Mesendoderm (in vitro differentiated cells): ENCODE results near the gene COL4A5. TPM values are rescaled to one million over a fixed set of nuclear protein-coding genes. Genes with fewer than 3 reads are reported as not detected.

Experiments used
- DNase-seq: peaks from one replicate; pipeline ENCODE4 v3.0.0; 2013
- H2AK5ac ChIP-seq: 2 replicates; pipeline ENCODE4 v1.6.1; 2013; ENCODE audit warnings: low read length, inconsistent platforms
- H2BK120ac ChIP-seq: 2 replicates; pipeline ENCODE4 v1.6.1; 2013; ENCODE audit warnings: low read depth, mild to moderate bottlenecking, low read length, moderate library complexity, mixed read lengths
- H2BK15ac ChIP-seq: replicated peaks from 2 replicates; pipeline ENCODE4 v1.6.1; 2013; ENCODE audit warnings: low read depth, mild to moderate bottlenecking, moderate library complexity
- H2BK5ac ChIP-seq: 2 replicates; pipeline ENCODE4 v1.6.1; 2013; ENCODE audit warnings: low read length, inconsistent platforms
- H3K18ac ChIP-seq: 2 replicates; pipeline ENCODE4 v1.6.1; 2013; ENCODE audit warnings: mild to moderate bottlenecking, low read length, mixed read lengths
- H3K23ac ChIP-seq: one replicate; pipeline ENCODE4 v1.6.1; 2013; ENCODE audit warnings: low read length
- H3K27ac ChIP-seq: 2 replicates; pipeline ENCODE4 v1.5.1; 2013; ENCODE audit warnings: low read depth, mild to moderate bottlenecking, inconsistent platforms, low read length, moderate library complexity
- H3K27me3 ChIP-seq: 2 replicates; pipeline ENCODE4 v1.6.1; 2013; ENCODE audit warnings: low read length, control low read depth, mild to moderate bottlenecking, inconsistent platforms; ENCODE audit not compliant: insufficient read depth, poor library complexity
- H3K36me3 ChIP-seq: 2 replicates; pipeline ENCODE4 v1.6.1; 2013; ENCODE audit warnings: low read length, inconsistent platforms; ENCODE audit not compliant: control insufficient read depth, insufficient read depth
- H3K4ac ChIP-seq: one replicate; pipeline ENCODE4 v1.6.1; 2013; ENCODE audit warnings: low read depth, mild to moderate bottlenecking, low read length, moderate library complexity
- H3K4me1 ChIP-seq: 2 replicates; pipeline ENCODE4 v1.6.1; 2013; ENCODE audit warnings: low read depth, low read length, inconsistent platforms; ENCODE audit not compliant: control insufficient read depth
- H3K4me2 ChIP-seq: 2 replicates; pipeline ENCODE4 v1.6.1; 2013; ENCODE audit warnings: low read length
- H3K4me3 ChIP-seq: 2 replicates; pipeline ENCODE4 v1.5.1; 2013; ENCODE audit warnings: mild to moderate bottlenecking, low read length
- H3K56ac ChIP-seq: one replicate; pipeline ENCODE4 v1.6.1; 2013; ENCODE audit warnings: low read length
- H3K79me1 ChIP-seq: 2 replicates; pipeline ENCODE4 v1.6.1; 2013; ENCODE audit warnings: low read length, inconsistent platforms
- H3K79me2 ChIP-seq: 2 replicates; pipeline ENCODE4 v1.6.1; 2013; ENCODE audit warnings: mild to moderate bottlenecking, low read length; ENCODE audit not compliant: control insufficient read depth, insufficient read depth
- H3K9ac ChIP-seq: 2 replicates; pipeline ENCODE4 v1.6.1; 2013; ENCODE audit warnings: low read length, inconsistent platforms
- H4K5ac ChIP-seq: one replicate; pipeline ENCODE4 v1.6.1; 2013; ENCODE audit warnings: low read length
- H4K8ac ChIP-seq: one replicate; pipeline ENCODE4 v1.6.1; 2013; ENCODE audit warnings: low read depth, mild to moderate bottlenecking, control low read depth, low read length, moderate library complexity
- WGBS: extraction: QIAGEN DNeasy Blood & Tissue Kit; methylation state at CpG from one replicate; pipeline ENCODE4 v1.1.7; 2013; ENCODE audit warnings: low lambda C conversion rate, missing lambda C conversion rate; ENCODE audit not compliant: insufficient coverage; ENCODE audit errors: extremely low coverage; 5-methylcytosine and 5-hydroxymethylcytosine counted together
- small RNA-seq: library from polyadenylated mRNA; stranded (forward); fragments of <200 nt; extraction: miRNeasy Mini kit (QIAGEN cat#:217004); gene quantifications from one replicate; pipeline ENCODE3, GENCODE V24; 2013; ENCODE audit not compliant: insufficient read depth

The COL4A5 gene

GRCh38 chrX:108737754-108738153 is 298.1 kb downstream of the COL4A5 start:
- Histone ChIP-seq H4K5ac (no peak overlapping the region), H3K56ac (no peak overlapping the region), H3K18ac (no peak overlapping the region), H3K27me3 (no peaks in the 10 kb centered on the region), H4K8ac (no peak overlapping the region), H2AK5ac (no peak overlapping the region), H3K79me1 (no peaks in the 10 kb centered on the region), H2BK120ac (no peak overlapping the region), H3K4me1 (no peaks in the 10 kb centered on the region), H3K4ac (no peak overlapping the region), H3K9ac (no peak overlapping the region), H3K79me2 (no peaks in the 10 kb centered on the region), H3K27ac (no peak overlapping the region), H3K4me2 (peak overlapping the region; percentile 59), H2BK15ac (no peak overlapping the region), H2BK5ac (no peak overlapping the region), H3K4me3 (no peak overlapping the region), H3K36me3 (no peaks in the 10 kb centered on the region), H3K23ac (no peak overlapping the region)
- no peak for DNase-seq
- WGBS, result no CpG with 5 or more reads among the region's 5 CpGs

DNA sequence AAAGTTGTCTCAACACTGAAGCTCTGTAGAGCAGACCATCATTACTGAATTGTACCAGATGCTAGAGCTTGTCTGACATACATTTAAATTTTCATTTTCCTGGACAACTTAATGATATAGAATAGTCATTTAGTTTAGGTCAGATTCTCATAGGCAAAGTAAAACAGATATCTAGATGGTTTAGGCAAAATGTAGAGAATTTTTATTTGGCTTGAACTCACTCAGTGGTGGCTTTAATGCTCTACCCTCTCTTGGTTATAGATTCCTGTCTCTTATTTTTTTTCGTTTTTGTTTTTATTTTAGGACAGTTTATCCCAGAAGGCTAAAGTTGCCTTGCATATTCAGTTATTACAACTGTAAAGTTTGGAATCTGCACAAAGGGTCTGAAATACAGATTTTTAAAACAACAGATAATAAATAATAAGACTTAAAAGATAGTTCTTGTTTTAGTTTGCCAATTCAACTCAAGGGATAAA is 300.7 kb downstream of the COL4A5 start:
- Histone ChIP-seq H3K27me3 (no peaks in the 10 kb centered on the region), H3K79me2 (no peaks in the 10 kb centered on the region), H3K4me3 (no peak overlapping the region), H3K79me1 (no peaks in the 10 kb centered on the region), H3K18ac (no peak overlapping the region), H2BK15ac (no peak overlapping the region), H3K23ac (no peak overlapping the region), H3K4ac (no peak overlapping the region), H3K9ac (no peak overlapping the region), H2BK120ac (no peak overlapping the region), H3K36me3 (no peaks in the 10 kb centered on the region), H2BK5ac (no peak overlapping the region), H3K56ac (no peak overlapping the region), H4K5ac (no peak overlapping the region), H3K27ac (no peak overlapping the region), H2AK5ac (no peak overlapping the region), H4K8ac (no peak overlapping the region), H3K4me1 (no peaks in the 10 kb centered on the region), H3K4me2 (no peak overlapping the region)
- WGBS, result no CpG with 5 or more reads among the region's 1 CpG
- DNase-seq, result no peak

Small RNA genes within 50 kb of the gene (small RNA-seq; reads per million reads assigned to genes)
- gene RF00019, result not detected
